Testis (tissue), 2 donors: ENCODE data around the gene ANKRD16.
"Not testable (repeated sequence)": the region's sequence is repeated elsewhere in the genome, so short reads cannot be mapped to it uniquely, and the experiment has no call there.

ENCODE experiments used
- POLR2A ChIP-seq: fragments of 450-650 bp; IDR thresholded peaks from one replicate; pipeline ENCODE4 v1.6.1; 2017; ENCODE audit warnings: antibody characterized with exemption, mild to moderate bottlenecking, moderate library complexity
- TF ChIP-seq, protein P1 (sequence below), 3 experiments: fragments of 450-650 bp in 2 of 3; fragments of 200-600 bp in 1 of 3; sonication (generic) in 1 of 3; IDR thresholded peaks; one replicate each; pipeline ENCODE4 v1.5.1; 2016 to 2019; ENCODE audit warnings: antibody characterized with exemption in 3 of 3, mild to moderate bottlenecking in 2 of 3, moderate library complexity in 1 of 3

DNA sequence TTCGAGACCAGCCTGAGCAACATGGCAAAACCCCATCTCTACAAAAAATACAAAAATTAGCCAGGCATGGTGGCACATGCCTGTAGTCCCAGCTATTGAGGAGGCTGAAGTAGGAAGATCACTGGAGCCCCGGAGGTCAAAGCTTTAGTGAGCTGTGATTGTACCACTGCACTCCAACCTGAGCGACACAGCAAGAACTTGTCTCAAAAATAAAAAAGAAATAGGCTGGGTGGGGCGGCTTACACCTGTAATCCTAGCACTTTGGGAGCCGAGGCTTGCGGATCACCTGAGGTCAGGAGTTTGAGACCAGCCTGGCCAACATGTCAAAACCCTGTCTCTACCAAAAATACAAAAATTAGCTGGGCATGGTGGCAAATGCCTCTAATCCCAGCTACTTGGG, 63.2 kb downstream of the ANKRD16 start:
- TF ChIP-seq, protein P1, sequence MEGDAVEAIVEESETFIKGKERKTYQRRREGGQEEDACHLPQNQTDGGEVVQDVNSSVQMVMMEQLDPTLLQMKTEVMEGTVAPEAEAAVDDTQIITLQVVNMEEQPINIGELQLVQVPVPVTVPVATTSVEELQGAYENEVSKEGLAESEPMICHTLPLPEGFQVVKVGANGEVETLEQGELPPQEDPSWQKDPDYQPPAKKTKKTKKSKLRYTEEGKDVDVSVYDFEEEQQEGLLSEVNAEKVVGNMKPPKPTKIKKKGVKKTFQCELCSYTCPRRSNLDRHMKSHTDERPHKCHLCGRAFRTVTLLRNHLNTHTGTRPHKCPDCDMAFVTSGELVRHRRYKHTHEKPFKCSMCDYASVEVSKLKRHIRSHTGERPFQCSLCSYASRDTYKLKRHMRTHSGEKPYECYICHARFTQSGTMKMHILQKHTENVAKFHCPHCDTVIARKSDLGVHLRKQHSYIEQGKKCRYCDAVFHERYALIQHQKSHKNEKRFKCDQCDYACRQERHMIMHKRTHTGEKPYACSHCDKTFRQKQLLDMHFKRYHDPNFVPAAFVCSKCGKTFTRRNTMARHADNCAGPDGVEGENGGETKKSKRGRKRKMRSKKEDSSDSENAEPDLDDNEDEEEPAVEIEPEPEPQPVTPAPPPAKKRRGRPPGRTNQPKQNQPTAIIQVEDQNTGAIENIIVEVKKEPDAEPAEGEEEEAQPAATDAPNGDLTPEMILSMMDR (IDR thresholded peaks at IDR 0.05) = not testable (repeated sequence)
- not testable (repeated sequence) for TF ChIP-seq POLR2A
